ENCODE measurements around the gene GPR137B. TPM values are rescaled to one million over a fixed set of nuclear protein-coding genes. Genes with fewer than 3 reads are reported as not detected.

Gene GPR137B
- total and polyA plus RNA-seq, 8 donors: 2.9 to 64.8 (median 12.5) TPM

- intact Hi-C loops (cut with DNase I; ENCODE audit: low total_unique reads): no loop called here
- TF ChIP-seq EP300 (IDR thresholded peaks at IDR 0.05) (no peak), POLR2A (IDR thresholded peaks at IDR 0.05) (no peak), POLR2AphosphoS5 (IDR thresholded peaks at IDR 0.05) (no peak), CTCF (IDR thresholded peaks at IDR 0.05) (no peak)
- Histone ChIP-seq H3K4me3 (no peak overlapping the region), H3K27ac (no peak overlapping the region), H3K36me3 (peaks cover 0 to 44% (median 29%) of the 10 kb centered on the region in 4 donors), H3K27me3 (no peaks in the 10 kb centered on the region), H3K9me3 (no peaks in the 10 kb centered on the region), H3K4me1 (no peaks in the 10 kb centered on the region)
- no peak for DNase-seq
- WGBS, 5 donors: 78 to 91% (median 85%) methylated on average over 3 of the region's 3 CpGs
Measured at GRCh38 chr1:236213534-236213933, 71.2 kb downstream of the GPR137B start.

DNA sequence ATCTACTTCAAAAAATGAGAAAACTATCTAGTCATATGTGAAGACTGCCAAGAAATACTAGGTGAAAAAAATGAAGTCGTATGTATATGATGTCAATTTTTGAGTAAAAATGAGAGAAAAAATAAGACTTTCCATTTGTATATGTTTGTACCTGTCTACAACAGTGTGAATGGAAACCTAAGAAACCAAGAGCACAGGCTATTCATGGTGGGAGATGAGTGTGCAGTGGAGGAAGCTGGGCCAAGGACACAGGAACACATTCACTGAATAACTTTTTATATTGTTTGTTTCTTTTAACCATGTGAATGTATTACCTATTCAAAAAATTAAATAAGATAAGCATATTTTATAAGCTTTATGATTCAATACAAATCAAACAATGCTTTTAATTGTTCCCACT, 72.4 kb downstream of the GPR137B start:
- no peak for TF ChIP-seq CTCF (IDR thresholded peaks at IDR 0.05)
- TF ChIP-seq EP300 (IDR thresholded peaks at IDR 0.05): no peak
- TF ChIP-seq POLR2A (IDR thresholded peaks at IDR 0.05): no peak
- TF ChIP-seq POLR2AphosphoS5 (IDR thresholded peaks at IDR 0.05): no peak

DNA sequence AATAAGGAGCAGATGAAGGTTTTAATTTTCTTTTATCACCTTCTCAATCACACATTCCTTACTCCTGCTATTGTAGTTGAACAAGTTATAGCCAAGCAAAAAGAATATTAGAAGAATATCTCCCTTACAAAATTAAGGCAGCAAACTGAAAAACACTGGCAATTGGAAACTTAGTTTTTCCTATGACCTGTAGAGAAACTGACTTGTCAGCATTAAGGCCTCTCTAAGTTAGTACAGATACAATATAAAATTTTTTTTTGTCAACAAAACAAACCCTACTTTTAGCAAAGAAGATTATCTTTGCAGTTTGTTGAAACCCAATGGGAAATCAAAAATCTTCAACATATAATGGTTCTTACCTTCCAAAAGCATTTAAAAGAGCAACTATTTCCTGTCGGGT, 78.1 kb downstream of the GPR137B start:
- DNase-seq: no peak
- WGBS, 5 donors: 95 to 100% (median 98%) methylated on average over 1 of the region's 1 CpG
- intact Hi-C loops (cut with DNase I; ENCODE audit: low total_unique reads): no loop called here

More for the DNA sequence above, 72.4 kb downstream of the GPR137B start:
- WGBS, 5 donors: 79 to 85% (median 83%) methylated on average over 1 of the region's 1 CpG
- no peaks in the 10 kb centered on the region for H3K4me1 ChIP-seq
- DNase-seq: no peak
- no peaks in the 10 kb centered on the region for H3K27me3 ChIP-seq
- H3K27ac ChIP-seq: no peak overlapping the region
- H3K36me3 ChIP-seq: peaks cover 0 to 49% (median 33%) of the 10 kb centered on the region in 4 donors
- no peaks in the 10 kb centered on the region for H3K9me3 ChIP-seq
- H3K4me3 ChIP-seq: no peak overlapping the region
- intact Hi-C loops (cut with DNase I; ENCODE audit: low total_unique reads): no loop called here

GRCh38 chr1:236222632-236223031, 80.3 kb downstream of the GPR137B start:
- Histone ChIP-seq H3K4me3 (no peak overlapping the region), H3K4me1 (no peaks in the 10 kb centered on the region), H3K27ac (no peak overlapping the region), H3K9me3 (no peaks in the 10 kb centered on the region), H3K36me3 (peaks cover 10 to 82% (median 62%) of the 10 kb centered on the region in 4 donors), H3K27me3 (no peaks in the 10 kb centered on the region)
- WGBS, 5 donors: 94 to 100% (median 98%) methylated on average over 1 of the region's 1 CpG
- no peak for DNase-seq
- intact Hi-C loops (cut with DNase I; ENCODE audit: low total_unique reads): no loop called here
- TF ChIP-seq EP300 (IDR thresholded peaks at IDR 0.05): no peak
- TF ChIP-seq POLR2A (IDR thresholded peaks at IDR 0.05): no peak
- TF ChIP-seq POLR2AphosphoS5 (IDR thresholded peaks at IDR 0.05): no peak
- no peak for TF ChIP-seq CTCF (IDR thresholded peaks at IDR 0.05)

More for the DNA sequence above, 78.1 kb downstream of the GPR137B start:
- Histone ChIP-seq H3K36me3 (peaks cover 4 to 75% (median 53%) of the 10 kb centered on the region in 4 donors), H3K27ac (no peak overlapping the region), H3K4me3 (no peak overlapping the region), H3K4me1 (no peaks in the 10 kb centered on the region), H3K27me3 (no peaks in the 10 kb centered on the region), H3K9me3 (no peaks in the 10 kb centered on the region)
- TF ChIP-seq EP300 (IDR thresholded peaks at IDR 0.05) (no peak), POLR2A (IDR thresholded peaks at IDR 0.05) (no peak), POLR2AphosphoS5 (IDR thresholded peaks at IDR 0.05) (no peak), CTCF (IDR thresholded peaks at IDR 0.05) (no peak)
